SK-N-SH (cell line): ENCODE measurements around the gene CDK5. TPM values are rescaled to one million over a fixed set of nuclear protein-coding genes. Genes with fewer than 3 reads are reported as not detected.
A peak's percentile ranks its signal among the peaks of the same experiment; 100 is the strongest.

Experiments
- CTCF ChIA-PET: fragments of 300-600, 350-600 bp; formaldehyde crosslinking; extraction: SDS; loops from one replicate; lab custom pipeline; 2021; lab: Yijun Ruan, JAX
- POLR2A ChIA-PET: fragments of 350-600 bp; sonication (Branson Sonifier 250); formaldehyde crosslinking; extraction: SDS; loops from one replicate; lab custom pipeline; 2020; ENCODE audit warnings: antibody characterized with exemption, inconsistent platforms; lab: Yijun Ruan, JAX
- DNase-seq: peaks from one replicate; pipeline ENCODE4 v3.0.0; 2012
- H2AFZ ChIP-seq: fragments of 200-600 bp; sonication (generic); 2 replicates; pipeline ENCODE4 v1.8.1; 2016; ENCODE audit warnings: antibody characterized with exemption, mild to moderate bottlenecking, low read depth
- H3F3A ChIP-seq: fragments of 200-600 bp; sonication (generic); replicated peaks from 2 replicates; pipeline ENCODE3; 2016; ENCODE audit warnings: antibody characterized with exemption, mild to moderate bottlenecking; ENCODE audit not compliant: insufficient read depth
- H3K27ac ChIP-seq, 2 experiments: fragments of 200-500 bp in 1 of 2; fragments of 200-600 bp in 1 of 2; sonication (Bioruptor generic) in 1 of 2; sonication (generic), shearing (Covaris generic) in 1 of 2; 2 replicates each; pipeline versions ENCODE4 v1.5.1 to v1.6.1; 2014 to 2016; ENCODE audit warnings: low read depth in 2 of 2, inconsistent platforms in 1 of 2, low read length in 1 of 2, mild to moderate bottlenecking in 1 of 2, mixed read lengths in 1 of 2
- H3K27me3 ChIP-seq: fragments of 200-600 bp; sonication (generic), shearing (Covaris generic); 2 replicates; pipeline ENCODE4 v1.6.1; 2016; ENCODE audit warnings: mixed run types; ENCODE audit not compliant: insufficient read depth
- H3K36me3 ChIP-seq, 2 experiments: fragments of 200-500 bp in 1 of 2; fragments of 200-600 bp in 1 of 2; sonication (Bioruptor generic) in 1 of 2; sonication (generic) in 1 of 2; replicated peaks in 1 of 2; 2 replicates each; pipeline versions ENCODE3 to v1.5.1; 2014 to 2016; ENCODE audit warnings: low read length in 1 of 2, mild to moderate bottlenecking in 1 of 2; ENCODE audit not compliant: insufficient read depth in 2 of 2, control insufficient read depth in 1 of 2
- H3K4me1 ChIP-seq, 2 experiments: fragments of 200-500 bp in 1 of 2; fragments of 200-600 bp in 1 of 2; sonication (Bioruptor generic) in 1 of 2; sonication (generic), shearing (Covaris generic) in 1 of 2; 2 replicates each; pipeline versions ENCODE4 v1.5.1 to v1.6.1; 2014 to 2016; ENCODE audit warnings: low read depth in 1 of 2, low read length in 1 of 2, mixed run types in 1 of 2; ENCODE audit not compliant: insufficient read depth in 2 of 2, control insufficient read depth in 1 of 2
- H3K4me2 ChIP-seq: fragments of 200-600 bp; sonication (generic), shearing (Covaris generic); 2 replicates; pipeline ENCODE4 v1.6.1; 2017; ENCODE audit warnings: mixed run types
- H3K4me3 ChIP-seq, 2 experiments: fragments of 200-500 bp in 1 of 2; fragments of 200-600 bp in 1 of 2; sonication (Bioruptor generic) in 1 of 2; sonication (generic), shearing (Covaris generic) in 1 of 2; 2 replicates each; pipeline versions ENCODE4 v1.5.1 to v1.8.1; 2014 to 2016; ENCODE audit warnings: low read depth in 2 of 2, inconsistent platforms in 1 of 2, low read length in 1 of 2, mild to moderate bottlenecking in 1 of 2, mixed read lengths in 1 of 2, moderate library complexity in 1 of 2
- H3K79me2 ChIP-seq: fragments of 200-600 bp; sonication (generic); 2 replicates; pipeline ENCODE4 v1.8.1; 2017; ENCODE audit warnings: mild to moderate bottlenecking; ENCODE audit not compliant: insufficient read depth
- H3K9ac ChIP-seq: fragments of 200-600 bp; sonication (generic); 2 replicates; pipeline ENCODE4 v1.6.1; 2017; ENCODE audit warnings: mixed run types
- H3K9me2 ChIP-seq: fragments of 200-600 bp; sonication (generic); 2 replicates; pipeline ENCODE4 v1.6.1; 2017; ENCODE audit warnings: mixed run types
- H3K9me3 ChIP-seq: fragments of 200-600 bp; sonication (generic); 2 replicates; pipeline ENCODE4 v1.6.1; 2017; ENCODE audit warnings: mixed run types, mild to moderate bottlenecking, moderate library complexity
- H4K20me1 ChIP-seq: fragments of 200-600 bp; sonication (generic); 2 replicates; pipeline ENCODE4 v1.6.1; 2017; ENCODE audit warnings: mild to moderate bottlenecking, mixed run types; ENCODE audit not compliant: insufficient read depth
- EP300 ChIP-seq, 2 experiments: IDR thresholded peaks; 2 replicates each; pipeline versions ENCODE4 v1.4.0 to v1.6.1; 2012; ENCODE audit warnings: borderline replicate concordance in 1 of 2, low read depth in 1 of 2, low read length in 1 of 2
- MXI1 ChIP-seq: IDR thresholded peaks from 2 replicates; pipeline ENCODE4 v1.6.1; 2012; ENCODE audit warnings: mild to moderate bottlenecking, low read depth, low read length, improper control_type of control experiment
- RAD21 ChIP-seq: IDR thresholded peaks from 2 replicates; pipeline ENCODE4 v1.6.1; 2012; ENCODE audit warnings: mild to moderate bottlenecking, low read length
- RCOR1 ChIP-seq: fragments of 150-350 bp; IDR thresholded peaks from 2 replicates; pipeline ENCODE4 v1.6.1; 2017; ENCODE audit warnings: antibody characterized with exemption, low read length
- SMC3 ChIP-seq: IDR thresholded peaks from 2 replicates; pipeline ENCODE4 v1.6.1; 2012; ENCODE audit warnings: low read depth, low read length, improper control_type of control experiment
- TAF1 ChIP-seq: IDR thresholded peaks from 2 replicates; pipeline ENCODE4 v1.6.1; 2012; ENCODE audit warnings: low read depth, mild to moderate bottlenecking, low read length, moderate library complexity, borderline replicate concordance
- TEAD4 ChIP-seq: IDR thresholded peaks from 2 replicates; pipeline ENCODE4 v1.4.0; 2012; ENCODE audit warnings: mild to moderate bottlenecking, borderline replicate concordance; ENCODE audit not compliant: insufficient read depth
- WGBS: methylation state at CpG from one replicate; pipeline ENCODE4 v1.1.6; 2017; ENCODE audit warnings: low lambda C conversion rate; 5-methylcytosine and 5-hydroxymethylcytosine counted together
- polyA plus RNA-seq, 3 experiments: library from polyadenylated mRNA; depleted of rRNA; stranded (reverse); fragments of >200 nt; gene quantifications; 2 replicates each; pipeline ENCODE4 v1.2.3, GENCODE V29; 2012
- TF ChIP-seq, protein P1 (sequence below): IDR thresholded peaks from 2 replicates; pipeline ENCODE4 v1.6.1; 2012; ENCODE audit warnings: mild to moderate bottlenecking, low read depth, low read length, moderate library complexity
- TF ChIP-seq, protein P2 (sequence below): fragments of 150-350 bp; IDR thresholded peaks from 2 replicates; pipeline ENCODE4 v1.6.1; 2016; ENCODE audit warnings: mild to moderate bottlenecking, low read depth, low read length

CDK5 gene
- polyA plus RNA-seq, 1 of the 3 experiments (the other 2 are of a cell fraction) = 125 TPM

DNA sequence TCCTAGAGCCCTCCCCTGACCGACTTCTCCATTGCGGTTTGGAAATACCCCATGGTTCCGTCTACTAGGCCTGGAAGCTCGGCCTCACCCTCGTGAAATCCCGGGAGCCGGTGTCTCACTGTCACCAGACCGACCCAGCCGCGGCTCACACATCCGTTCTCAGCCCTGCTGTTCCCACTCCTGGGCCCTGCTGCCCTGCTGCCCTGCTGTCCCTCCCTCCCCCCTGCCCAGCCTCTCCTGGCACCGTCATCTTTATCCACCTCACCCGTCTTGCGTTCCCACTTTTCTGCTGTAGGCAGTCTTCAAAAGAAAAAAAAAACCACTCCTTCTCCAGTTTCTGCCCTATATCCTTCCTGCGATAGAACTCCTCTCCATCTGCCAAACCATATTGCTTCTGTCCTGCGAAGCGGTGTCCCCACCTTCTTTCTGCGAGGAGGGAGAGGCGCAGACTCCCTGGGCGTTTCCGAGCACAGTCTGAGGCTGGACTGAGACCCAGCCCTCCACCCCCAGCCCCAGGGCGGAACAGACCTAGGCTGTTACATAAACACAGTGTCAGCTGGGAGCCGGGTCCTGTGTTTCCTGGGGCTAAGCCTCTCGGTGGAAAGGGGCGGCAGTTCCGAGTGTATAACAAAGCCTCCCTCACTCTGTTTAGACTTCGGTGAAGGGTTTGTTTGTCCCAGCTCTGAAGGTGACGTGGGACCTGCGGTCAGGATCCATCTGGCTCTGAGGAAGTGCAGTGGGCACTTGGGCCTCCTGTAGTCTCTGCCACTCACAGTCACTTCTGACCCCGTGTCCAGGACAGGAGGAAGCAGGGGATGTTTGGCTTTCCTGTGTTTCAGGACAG lies 31.4 kb upstream of the CDK5 start:
- ChIA-PET POLR2A (interaction anchor here (0.6 kb wide), 1 partner anchor 74 kb away, joined by 3 read pairs; no protein-coding TSS in a partner anchor), CTCF (interaction anchor here (0.7 to 21.3 kb wide), 12 partner anchors 20 to 191 kb away, joined by 3 to 474 read pairs (median 4); no protein-coding TSS in a partner anchor)
- H3K9me2 ChIP-seq = no peaks in the 10 kb centered on the region
- H4K20me1 ChIP-seq = peaks cover 67% of the 10 kb centered on the region
- H3K27me3 ChIP-seq = no peaks in the 10 kb centered on the region
- WGBS = 75% methylated on average over 30 of the region's 30 CpGs
- peak overlapping the region; percentile 5 to 58; a peak in 2 of 4 replicates for H3K27ac ChIP-seq
- peak overlapping the region; percentile 99 for H3K4me2 ChIP-seq
- H3K4me1 ChIP-seq = peaks cover 21 to 33% of the 10 kb centered on the region in 2 experiments
- H3F3A ChIP-seq = peaks cover 16% of the 10 kb centered on the region
- H3K9me3 ChIP-seq = no peaks in the 10 kb centered on the region
- TF ChIP-seq RCOR1 = no peak
- peak overlapping the region; percentile 90 to 100; a peak in 2 of 4 replicates for H3K4me3 ChIP-seq
- DNase-seq = no peak
- H3K36me3 ChIP-seq = peaks cover 0 to 11% of the 10 kb centered on the region in 2 experiments
- no peak overlapping the region for H2AFZ ChIP-seq
- H3K9ac ChIP-seq = peak overlapping the region; percentile 88; the same call in 1 of the 2 replicates
- H3K79me2 ChIP-seq = peaks cover 74% of the 10 kb centered on the region

DNA sequence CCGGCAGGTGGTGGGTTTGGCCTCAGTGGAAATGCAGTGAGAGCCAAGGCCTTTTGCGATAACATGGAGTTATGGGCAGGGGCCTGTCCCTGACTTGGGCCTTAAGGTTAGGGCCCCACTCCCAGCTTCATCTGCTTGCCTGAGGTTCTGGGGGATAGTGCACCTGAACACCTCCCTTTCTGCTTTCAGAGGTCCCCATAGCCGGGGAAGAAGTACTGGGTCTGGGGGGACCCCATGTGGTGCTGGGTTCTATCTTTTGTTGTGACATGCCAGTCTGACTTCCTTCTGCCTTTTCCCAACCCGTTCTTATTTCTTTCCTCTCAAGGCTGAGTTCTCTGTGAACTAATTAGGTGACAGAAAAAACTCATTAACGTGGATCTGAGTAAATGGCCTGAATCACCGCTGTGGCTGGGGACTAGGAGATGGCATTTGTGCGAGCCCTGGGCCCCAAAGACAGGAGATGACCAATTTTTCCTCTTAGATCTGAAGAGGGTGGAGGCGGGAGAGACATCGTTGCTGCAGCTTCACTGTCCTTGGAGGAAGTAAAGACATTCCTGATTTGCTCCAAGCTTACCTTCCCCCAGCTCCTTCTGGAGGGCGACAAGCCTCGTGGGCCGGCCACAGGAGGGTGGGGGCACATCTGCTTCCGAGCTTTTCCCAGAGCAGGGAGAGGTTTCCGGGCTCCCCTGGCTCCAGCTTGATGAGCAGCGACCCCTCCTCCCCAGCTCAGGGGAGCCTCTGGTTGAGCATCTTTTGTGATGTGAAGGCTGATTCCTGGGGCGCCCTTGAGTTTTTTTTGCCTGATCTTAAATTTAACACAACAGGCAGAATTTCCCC lies 30.5 kb upstream of the CDK5 start:
- Histone ChIP-seq H2AFZ (no peak overlapping the region), H4K20me1 (peaks cover 58% of the 10 kb centered on the region)
- POLR2A ChIA-PET = interaction anchor here (0.6 to 1.3 kb wide), 3 partner anchors 74 to 139 kb away, joined by 3 to 4 read pairs (median 3); partner anchors contain the start of gene ABCF2

DNA sequence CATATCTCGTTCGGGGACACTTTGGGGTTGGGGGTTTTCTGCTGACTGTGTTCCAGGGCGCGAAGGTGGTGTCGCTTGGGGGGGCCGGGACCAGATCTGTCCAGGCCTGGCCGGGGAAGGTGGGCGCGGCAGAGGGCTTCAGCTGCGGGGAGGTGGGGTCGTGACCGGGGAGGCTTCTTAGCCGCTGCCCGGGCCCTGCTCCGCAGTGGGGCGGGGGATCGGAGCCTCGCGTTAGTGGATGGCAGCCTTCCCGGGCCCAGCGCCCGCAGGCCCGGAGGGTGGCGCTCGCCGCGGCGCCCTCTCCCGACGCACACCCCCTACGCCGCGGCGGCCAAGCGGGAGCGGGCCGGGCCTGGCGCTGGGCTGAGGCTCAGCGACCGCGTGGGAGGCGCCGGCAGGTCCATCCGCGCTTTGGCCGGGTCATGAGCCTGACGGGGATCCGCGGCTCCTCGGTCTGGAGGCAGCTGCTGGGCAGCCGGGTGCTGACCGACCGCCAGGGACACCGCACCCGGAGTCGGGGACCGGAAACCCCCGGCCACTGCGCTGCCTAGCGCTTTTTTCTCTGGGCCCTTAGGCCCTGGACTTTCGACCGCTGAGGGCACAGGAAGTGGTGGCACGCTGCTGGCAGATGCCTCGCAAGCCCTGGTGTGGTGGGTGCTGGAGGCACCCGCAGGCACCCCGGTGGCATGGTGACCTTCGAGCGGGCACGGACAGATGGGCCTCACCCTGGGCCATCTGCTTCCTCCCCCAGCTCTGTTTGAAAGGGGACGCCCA lies 29.7 kb upstream of the CDK5 start:
- no peaks in the 10 kb centered on the region for H3K9me3 ChIP-seq
- H3K9ac ChIP-seq = peak overlapping the region; percentile 88
- H3K4me3 ChIP-seq = peak overlapping the region; percentile 90 to 100
- 1% methylated on average over 50 of the region's 70 CpGs for WGBS
- ChIA-PET CTCF (interaction anchor here (0.6 to 21.3 kb wide), 27 partner anchors 9 to 640 kb away, joined by 3 to 474 read pairs (median 3); partner anchors contain the start of genes ABCB8 and ASIC3), POLR2A (interaction anchor here (0.7 to 1.3 kb wide), 4 partner anchors 10 to 140 kb away, joined by 3 to 4 read pairs (median 3); partner anchors contain the start of gene ABCF2)
- H3K79me2 ChIP-seq = peaks cover 64% of the 10 kb centered on the region
- peak overlapping the region; percentile 99 for H3K4me2 ChIP-seq
- no peaks in the 10 kb centered on the region for H3K27me3 ChIP-seq
- peaks cover 21 to 43% of the 10 kb centered on the region in 2 experiments for H3K4me1 ChIP-seq
- peaks cover 20% of the 10 kb centered on the region for H3F3A ChIP-seq
- peaks cover 0 to 11% of the 10 kb centered on the region in 2 experiments for H3K36me3 ChIP-seq
- peak; percentile 90 for DNase-seq
- H2AFZ ChIP-seq = no peak overlapping the region
- no peaks in the 10 kb centered on the region for H3K9me2 ChIP-seq
- peak overlapping the region; percentile 58 to 87 for H3K27ac ChIP-seq
- H4K20me1 ChIP-seq = peaks cover 50% of the 10 kb centered on the region
- TF ChIP-seq, protein P1, sequence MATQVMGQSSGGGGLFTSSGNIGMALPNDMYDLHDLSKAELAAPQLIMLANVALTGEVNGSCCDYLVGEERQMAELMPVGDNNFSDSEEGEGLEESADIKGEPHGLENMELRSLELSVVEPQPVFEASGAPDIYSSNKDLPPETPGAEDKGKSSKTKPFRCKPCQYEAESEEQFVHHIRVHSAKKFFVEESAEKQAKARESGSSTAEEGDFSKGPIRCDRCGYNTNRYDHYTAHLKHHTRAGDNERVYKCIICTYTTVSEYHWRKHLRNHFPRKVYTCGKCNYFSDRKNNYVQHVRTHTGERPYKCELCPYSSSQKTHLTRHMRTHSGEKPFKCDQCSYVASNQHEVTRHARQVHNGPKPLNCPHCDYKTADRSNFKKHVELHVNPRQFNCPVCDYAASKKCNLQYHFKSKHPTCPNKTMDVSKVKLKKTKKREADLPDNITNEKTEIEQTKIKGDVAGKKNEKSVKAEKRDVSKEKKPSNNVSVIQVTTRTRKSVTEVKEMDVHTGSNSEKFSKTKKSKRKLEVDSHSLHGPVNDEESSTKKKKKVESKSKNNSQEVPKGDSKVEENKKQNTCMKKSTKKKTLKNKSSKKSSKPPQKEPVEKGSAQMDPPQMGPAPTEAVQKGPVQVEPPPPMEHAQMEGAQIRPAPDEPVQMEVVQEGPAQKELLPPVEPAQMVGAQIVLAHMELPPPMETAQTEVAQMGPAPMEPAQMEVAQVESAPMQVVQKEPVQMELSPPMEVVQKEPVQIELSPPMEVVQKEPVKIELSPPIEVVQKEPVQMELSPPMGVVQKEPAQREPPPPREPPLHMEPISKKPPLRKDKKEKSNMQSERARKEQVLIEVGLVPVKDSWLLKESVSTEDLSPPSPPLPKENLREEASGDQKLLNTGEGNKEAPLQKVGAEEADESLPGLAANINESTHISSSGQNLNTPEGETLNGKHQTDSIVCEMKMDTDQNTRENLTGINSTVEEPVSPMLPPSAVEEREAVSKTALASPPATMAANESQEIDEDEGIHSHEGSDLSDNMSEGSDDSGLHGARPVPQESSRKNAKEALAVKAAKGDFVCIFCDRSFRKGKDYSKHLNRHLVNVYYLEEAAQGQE = no peak
- TF ChIP-seq, protein P2, sequence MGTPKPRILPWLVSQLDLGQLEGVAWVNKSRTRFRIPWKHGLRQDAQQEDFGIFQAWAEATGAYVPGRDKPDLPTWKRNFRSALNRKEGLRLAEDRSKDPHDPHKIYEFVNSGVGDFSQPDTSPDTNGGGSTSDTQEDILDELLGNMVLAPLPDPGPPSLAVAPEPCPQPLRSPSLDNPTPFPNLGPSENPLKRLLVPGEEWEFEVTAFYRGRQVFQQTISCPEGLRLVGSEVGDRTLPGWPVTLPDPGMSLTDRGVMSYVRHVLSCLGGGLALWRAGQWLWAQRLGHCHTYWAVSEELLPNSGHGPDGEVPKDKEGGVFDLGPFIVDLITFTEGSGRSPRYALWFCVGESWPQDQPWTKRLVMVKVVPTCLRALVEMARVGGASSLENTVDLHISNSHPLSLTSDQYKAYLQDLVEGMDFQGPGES = no peak
- peak; percentile 31 for TF ChIP-seq TAF1
- TF ChIP-seq TEAD4 = no peak
- peak; percentile 70; the same call in 1 of the 2 replicates for TF ChIP-seq MXI1
- no peak for TF ChIP-seq RCOR1

More for the DNA sequence above, 30.5 kb upstream of the CDK5 start:
- CTCF ChIA-PET = interaction anchor here (0.6 to 21.3 kb wide), 26 partner anchors 8 to 641 kb away, joined by 3 to 474 read pairs (median 4); partner anchors contain the start of gene ABCB8
- Histone ChIP-seq H3K27ac (peak overlapping the region; percentile 58 to 87), H3K4me1 (peaks cover 21 to 39% of the 10 kb centered on the region in 2 experiments), H3K9me3 (no peaks in the 10 kb centered on the region), H3K9me2 (no peaks in the 10 kb centered on the region), H3K4me3 (peak overlapping the region; percentile 90 to 100), H3F3A (peaks cover 20% of the 10 kb centered on the region), H3K4me2 (peak overlapping the region; percentile 99), H3K79me2 (peaks cover 65% of the 10 kb centered on the region), H3K36me3 (peaks cover 0 to 11% of the 10 kb centered on the region in 2 experiments), H3K9ac (peak overlapping the region; percentile 88), H3K27me3 (no peaks in the 10 kb centered on the region)
- 40% methylated on average over 12 of the region's 16 CpGs for WGBS
- no peak for DNase-seq
- TF ChIP-seq EP300 (IDR thresholded peaks at IDR 0.05; ENCODE audit: borderline replicate concordance in 1 of 2, low read depth in 1 of 2, low read length in 1 of 2) = no peak
- TF ChIP-seq SMC3 = 0 out of 2 replicates have a peak, but pooled peaks have one; percentile 12
- TF ChIP-seq MXI1 = no peak
- TF ChIP-seq RAD21 = peak; percentile 21; the same call in 1 of the 2 replicates
